Lower lobe of right lung (tissue), 2 donors: ENCODE results near the gene ATG2A. TPM values are rescaled to one million over a fixed set of nuclear protein-coding genes. Genes with fewer than 3 reads are reported as not detected.
A peak's percentile ranks its signal among the peaks of the same experiment; 100 is the strongest.

Source experiments
- ATAC-seq, 2 donors: fragments of 200-7000 bp; cut with Tn5 transposase; one replicate each; pipeline ENCODE4 v1.9.1; 2020 to 2022; ENCODE audit warnings: mild to moderate bottlenecking in 2 of 2, moderate library complexity in 2 of 2
- DNase-seq: peaks from one replicate; pipeline ENCODE4 v3.0.0-alpha.2; 2020
- H3K27ac ChIP-seq: fragments of 200-600 bp; one replicate; pipeline ENCODE4 v1.8.0; 2022
- H3K27me3 ChIP-seq: fragments of 200-600 bp; one replicate; pipeline ENCODE4 v1.8.0; 2022; ENCODE audit warnings: low read depth
- H3K36me3 ChIP-seq: fragments of 200-600 bp; one replicate; pipeline ENCODE4 v1.8.0; 2022; ENCODE audit warnings: mild to moderate bottlenecking
- H3K4me1 ChIP-seq: fragments of 200-600 bp; one replicate; pipeline ENCODE4 v1.8.0; 2022
- H3K4me3 ChIP-seq: fragments of 200-600 bp; one replicate; pipeline ENCODE4 v1.8.0; 2022; ENCODE audit warnings: mild to moderate bottlenecking
- H3K9me3 ChIP-seq: fragments of 200-600 bp; one replicate; pipeline ENCODE4 v1.8.0; 2022
- intact Hi-C: fragments of 100-400 bp; cut with DNase I; formaldehyde crosslinking; loops from one replicate; pipeline ENCODE4 v1.11.0; 2022
- total RNA-seq: library from RNA; stranded (reverse); fragmentation: NEBNext Ultra II Directional; extraction: Animal tissue kit (Norgen Biotek cat#: 25700); gene quantifications from one replicate; pipeline ENCODE4 v1.2.1, GENCODE V29; 2021
- TF ChIP-seq, protein P1 (sequence below): fragments of 200-600 bp; IDR thresholded peaks from one replicate; pipeline ENCODE4 v1.8.0; 2022; ENCODE audit warnings: antibody characterized with exemption, mild to moderate bottlenecking
- donor health status: DM: no; HTN: yes; CAD: no; lungs with severe emphysema.

ATG2A gene
- total RNA-seq, 1 donor from 2014 or later, result 21.7 TPM

DNA sequence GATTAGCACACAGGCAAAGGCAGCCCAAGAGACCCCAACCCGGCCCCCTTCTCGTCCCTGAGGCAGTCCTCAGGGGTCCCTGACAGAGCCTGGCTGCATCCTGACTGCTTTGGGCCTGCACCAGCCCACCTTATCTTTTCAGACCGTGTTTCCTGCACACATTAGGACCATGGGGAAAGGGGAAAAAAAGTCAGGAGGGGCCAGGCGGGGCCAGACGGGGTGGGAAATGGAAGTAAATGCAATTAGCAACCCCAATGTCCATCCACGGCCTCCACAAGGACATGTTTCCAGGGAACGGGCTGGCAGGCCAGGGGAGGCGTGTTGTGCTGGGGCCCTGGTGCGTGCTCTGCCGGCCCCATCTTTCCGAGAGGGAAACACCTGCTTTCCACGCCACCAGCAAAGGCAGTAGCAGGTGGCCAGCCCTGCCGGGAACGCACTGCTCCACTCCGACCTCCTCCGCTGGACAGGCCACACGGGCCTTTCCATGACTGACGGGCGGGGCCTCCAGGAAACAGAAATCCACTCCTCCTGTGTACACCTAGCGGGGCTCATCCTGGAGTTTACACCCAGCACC, 46.0 kb downstream of the ATG2A start:
- DNase-seq, result no peak
- intact Hi-C loops, result no loop called here
- TF ChIP-seq, protein P1, sequence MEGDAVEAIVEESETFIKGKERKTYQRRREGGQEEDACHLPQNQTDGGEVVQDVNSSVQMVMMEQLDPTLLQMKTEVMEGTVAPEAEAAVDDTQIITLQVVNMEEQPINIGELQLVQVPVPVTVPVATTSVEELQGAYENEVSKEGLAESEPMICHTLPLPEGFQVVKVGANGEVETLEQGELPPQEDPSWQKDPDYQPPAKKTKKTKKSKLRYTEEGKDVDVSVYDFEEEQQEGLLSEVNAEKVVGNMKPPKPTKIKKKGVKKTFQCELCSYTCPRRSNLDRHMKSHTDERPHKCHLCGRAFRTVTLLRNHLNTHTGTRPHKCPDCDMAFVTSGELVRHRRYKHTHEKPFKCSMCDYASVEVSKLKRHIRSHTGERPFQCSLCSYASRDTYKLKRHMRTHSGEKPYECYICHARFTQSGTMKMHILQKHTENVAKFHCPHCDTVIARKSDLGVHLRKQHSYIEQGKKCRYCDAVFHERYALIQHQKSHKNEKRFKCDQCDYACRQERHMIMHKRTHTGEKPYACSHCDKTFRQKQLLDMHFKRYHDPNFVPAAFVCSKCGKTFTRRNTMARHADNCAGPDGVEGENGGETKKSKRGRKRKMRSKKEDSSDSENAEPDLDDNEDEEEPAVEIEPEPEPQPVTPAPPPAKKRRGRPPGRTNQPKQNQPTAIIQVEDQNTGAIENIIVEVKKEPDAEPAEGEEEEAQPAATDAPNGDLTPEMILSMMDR, result no peak
- H3K4me3 ChIP-seq, result peak overlapping the region; percentile 28
- H3K9me3 ChIP-seq, result no peaks in the 10 kb centered on the region
- peak overlapping the region; percentile 63 for H3K27ac ChIP-seq
- H3K27me3 ChIP-seq, result no peaks in the 10 kb centered on the region
- ATAC-seq, result no peak
- H3K36me3 ChIP-seq, result peaks cover 47% of the 10 kb centered on the region
- peaks cover 94% of the 10 kb centered on the region for H3K4me1 ChIP-seq

DNA sequence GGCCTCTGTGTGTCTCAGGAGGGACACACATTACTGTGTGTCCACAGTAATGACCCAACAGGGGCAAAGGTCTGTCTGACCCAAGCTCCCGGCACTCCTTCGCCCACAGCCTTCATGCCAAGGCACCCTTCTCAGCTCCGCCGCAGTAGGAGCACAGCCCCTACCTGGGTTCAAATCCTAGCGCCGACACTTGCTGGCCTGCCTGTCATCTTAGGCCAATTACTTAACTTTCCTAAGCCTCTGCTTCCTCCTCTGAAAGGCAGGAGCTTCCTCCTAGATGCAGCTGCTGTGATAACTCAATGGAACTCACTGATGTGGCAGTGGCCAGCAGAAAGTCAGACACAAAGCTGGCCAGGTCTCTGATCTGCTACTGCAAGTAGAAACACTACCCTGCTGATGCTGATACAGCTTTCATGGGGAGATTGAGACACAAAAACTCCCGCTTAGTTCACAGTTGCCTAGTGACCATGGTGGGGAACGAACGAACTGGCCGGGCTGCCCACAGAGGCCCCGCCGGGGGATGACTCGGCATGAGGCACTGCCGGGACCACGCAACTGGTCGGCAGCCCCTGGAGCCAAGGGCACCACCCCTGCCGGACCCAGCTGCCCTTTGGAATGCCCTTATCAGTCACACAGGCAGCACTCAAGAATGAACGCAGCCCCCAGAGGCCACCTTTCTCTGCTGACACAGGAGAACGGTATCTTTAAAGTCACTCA, 46.7 kb downstream of the ATG2A start:
- TF ChIP-seq, protein P1, result no peak
- DNase-seq, result no peak
- peak overlapping the region; percentile 28 for H3K4me3 ChIP-seq
- H3K4me1 ChIP-seq, result peaks cover 94% of the 10 kb centered on the region
- peak; percentile 42 for ATAC-seq
- H3K36me3 ChIP-seq, result peaks cover 47% of the 10 kb centered on the region
- H3K27me3 ChIP-seq, result no peaks in the 10 kb centered on the region
- H3K27ac ChIP-seq, result peak overlapping the region; percentile 63
- intact Hi-C loops, result no loop called here
- no peaks in the 10 kb centered on the region for H3K9me3 ChIP-seq

DNA sequence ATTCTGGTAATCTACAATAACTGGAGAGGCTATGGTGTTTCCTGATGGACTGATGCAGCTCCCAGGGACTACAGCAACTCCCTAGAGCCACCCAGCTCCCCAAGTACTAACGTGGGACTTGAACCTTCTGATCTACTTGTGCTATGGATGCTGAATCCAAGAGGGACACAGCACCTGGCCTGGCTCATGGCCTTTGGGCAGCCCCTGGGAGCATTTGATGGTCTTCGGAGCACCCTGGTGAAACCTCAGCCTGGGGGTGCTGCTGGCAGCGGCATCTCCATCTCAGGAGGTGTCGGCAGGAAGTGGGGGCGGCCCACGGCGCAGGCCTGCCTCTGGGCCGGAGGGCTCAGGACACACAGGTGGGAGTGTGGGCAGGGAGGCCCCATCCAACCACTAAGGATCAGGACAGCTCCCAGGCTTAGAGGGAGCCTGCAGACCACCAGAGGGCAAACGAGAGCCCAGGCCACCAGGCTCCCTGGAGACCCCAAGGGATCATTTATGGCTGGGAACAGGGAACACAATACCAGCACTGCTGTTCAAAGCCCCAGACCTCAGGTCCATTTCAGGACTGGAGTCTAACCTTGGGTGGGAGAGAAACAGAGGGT, 47.3 kb downstream of the ATG2A start:
- H3K27me3 ChIP-seq, result no peaks in the 10 kb centered on the region
- TF ChIP-seq, protein P1, result peak; percentile 26
- intact Hi-C loops, result no loop called here
- no peak for DNase-seq
- no peaks in the 10 kb centered on the region for H3K9me3 ChIP-seq
- peak overlapping the region; percentile 28 for H3K4me3 ChIP-seq
- peak overlapping the region; percentile 63 for H3K27ac ChIP-seq
- peaks cover 94% of the 10 kb centered on the region for H3K4me1 ChIP-seq
- ATAC-seq, result peak in 1 of 2 donors; percentile 3
- H3K36me3 ChIP-seq, result peaks cover 46% of the 10 kb centered on the region

DNA sequence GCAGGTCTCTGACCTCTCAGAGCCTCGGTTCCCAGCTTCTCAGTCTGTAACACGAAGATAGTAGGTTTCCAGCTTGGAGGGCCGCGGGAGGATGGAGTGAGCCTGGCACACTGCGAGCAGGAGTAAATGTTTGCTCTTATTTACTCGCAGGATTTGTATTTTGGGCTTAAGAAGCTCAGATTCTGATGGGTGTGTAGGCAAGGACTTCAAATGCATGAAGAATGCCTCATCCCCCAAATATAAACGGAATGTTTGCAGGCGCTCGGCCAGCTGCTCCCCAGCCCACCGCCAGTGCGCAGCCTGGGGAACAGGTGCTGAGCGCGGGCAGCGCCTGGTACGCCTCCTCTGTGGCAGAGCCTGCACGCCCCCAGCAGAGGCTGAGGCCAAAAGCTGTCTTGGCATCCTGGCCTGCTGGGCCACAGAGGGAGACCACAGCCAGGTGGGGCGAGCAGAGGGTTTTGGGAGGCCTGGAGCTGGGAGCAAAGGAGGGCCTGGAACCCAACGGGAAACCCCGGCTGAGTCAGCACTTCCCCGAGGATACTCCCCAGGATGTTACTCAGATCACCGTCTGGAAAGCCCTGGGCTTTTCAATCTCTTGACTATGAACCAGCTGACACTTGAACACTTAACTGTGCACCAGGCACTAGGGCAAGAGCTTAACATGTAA, 48.0 kb downstream of the ATG2A start:
- H3K9me3 ChIP-seq, result no peaks in the 10 kb centered on the region
- peak overlapping the region; percentile 63 for H3K27ac ChIP-seq
- intact Hi-C loops, result no loop called here
- peaks cover 40% of the 10 kb centered on the region for H3K36me3 ChIP-seq
- H3K4me1 ChIP-seq, result peaks cover 93% of the 10 kb centered on the region
- TF ChIP-seq, protein P1, result no peak
- peak overlapping the region; percentile 28 for H3K4me3 ChIP-seq
- ATAC-seq (peak; percentile 40 to 64), DNase-seq (no peak)
- no peaks in the 10 kb centered on the region for H3K27me3 ChIP-seq

DNA sequence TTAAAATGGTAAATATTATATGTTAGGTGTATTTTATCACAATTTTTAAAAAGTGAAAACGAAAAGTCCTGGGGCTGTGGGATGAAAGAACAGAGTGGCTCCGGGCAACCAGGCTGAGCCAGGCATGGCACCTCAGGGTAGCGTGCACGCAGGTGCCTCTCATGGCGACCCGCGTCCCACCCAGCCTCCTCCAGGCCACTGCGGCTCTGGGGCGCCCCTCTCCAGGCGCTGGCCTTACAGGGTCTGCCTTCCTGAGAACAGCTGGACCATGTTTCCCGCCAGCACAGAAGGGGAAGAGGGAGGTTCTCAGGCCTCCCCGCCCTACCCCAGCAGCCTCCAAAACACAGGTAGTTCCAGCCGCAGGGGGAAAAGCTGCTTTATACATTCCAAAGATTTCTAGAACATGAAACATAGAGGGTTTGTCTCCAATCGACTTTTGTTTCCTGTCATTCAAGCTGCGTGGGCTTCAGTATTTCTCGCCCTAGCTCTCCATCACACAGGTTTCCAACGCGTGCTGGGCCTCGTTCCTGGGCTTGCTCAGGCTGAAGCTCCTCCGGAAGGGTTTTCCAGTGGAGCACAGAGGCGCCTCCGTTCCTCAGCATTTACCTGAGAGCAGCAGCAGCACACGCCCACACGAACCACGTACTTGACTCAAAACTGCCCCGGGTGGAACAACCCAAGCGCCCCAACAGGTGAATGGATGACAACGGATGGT, 49.1 kb downstream of the ATG2A start:
- no peak for DNase-seq
- H3K4me3 ChIP-seq, result no peak overlapping the region
- H3K27ac ChIP-seq, result peak overlapping the region; percentile 63
- peaks cover 30% of the 10 kb centered on the region for H3K36me3 ChIP-seq
- no peaks in the 10 kb centered on the region for H3K27me3 ChIP-seq
- intact Hi-C loops, result no loop called here
- TF ChIP-seq, protein P1, result no peak
- H3K9me3 ChIP-seq, result no peaks in the 10 kb centered on the region
- ATAC-seq, result no peak
- H3K4me1 ChIP-seq, result peaks cover 98% of the 10 kb centered on the region
